ENCODE data around the gene HEPACAM. TPM values are rescaled to one million over a fixed set of nuclear protein-coding genes. Genes with fewer than 3 reads are reported as not detected.

Gene HEPACAM
- polyA plus RNA-seq, 1 experiment: 0.05 TPM

DNA sequence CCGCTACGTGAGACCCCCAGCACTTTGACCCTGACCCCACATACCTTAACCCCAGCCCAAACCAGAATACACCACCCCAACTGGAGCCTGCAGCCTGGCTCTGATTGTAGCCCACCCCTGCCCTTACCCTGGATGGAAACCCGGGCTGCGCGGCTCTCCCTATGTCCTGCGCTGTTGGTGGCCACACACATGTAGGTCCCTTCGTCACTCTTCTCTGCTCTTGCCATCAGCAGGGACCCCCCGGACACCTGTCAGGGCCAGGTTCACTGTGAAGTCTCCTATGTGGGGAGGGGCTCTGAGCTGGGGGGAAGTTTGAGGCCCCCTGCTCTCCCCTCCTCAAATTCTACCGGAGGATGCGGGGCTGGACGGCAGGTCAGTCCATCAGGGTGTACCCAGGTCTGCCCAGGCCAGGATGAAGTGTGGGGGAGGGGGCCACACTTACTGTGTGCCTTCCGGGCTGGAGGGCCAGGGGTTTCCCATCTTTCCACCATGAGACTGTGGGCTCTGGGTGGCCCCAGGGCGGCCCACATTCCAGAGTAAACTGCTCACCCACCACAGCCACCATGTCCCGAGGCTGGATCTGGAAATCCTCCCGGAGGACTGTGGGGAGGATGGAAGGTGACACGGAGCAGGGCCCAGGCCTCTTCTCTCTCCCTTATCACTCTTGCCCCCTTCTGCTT lies 39.6 kb downstream of the HEPACAM start:
- CTCF ChIA-PET: interaction anchor here (1.1 to 3.8 kb wide), 3 partner anchors 16 to 20 kb away, joined by 3 to 35 read pairs (median 6); no protein-coding TSS in a partner anchor
- Histone ChIP-seq H3K27ac (ENCODE audit: low read depth, low read length) (no peak overlapping the region), H3K27me3 (ENCODE audit: control insufficient read depth, insufficient read depth, low read length) (no peaks in the 10 kb centered on the region), H3K9me3 (ENCODE audit: control insufficient read depth, insufficient read depth, low read length) (no peaks in the 10 kb centered on the region; the same call in 1 of the 2 replicates), H3K4me3 (ENCODE audit: low read depth, low read length) (no peak overlapping the region)
- no peak for DNase-seq (ENCODE audit: low read depth, low spot score)
- TF ChIP-seq, protein P1, sequence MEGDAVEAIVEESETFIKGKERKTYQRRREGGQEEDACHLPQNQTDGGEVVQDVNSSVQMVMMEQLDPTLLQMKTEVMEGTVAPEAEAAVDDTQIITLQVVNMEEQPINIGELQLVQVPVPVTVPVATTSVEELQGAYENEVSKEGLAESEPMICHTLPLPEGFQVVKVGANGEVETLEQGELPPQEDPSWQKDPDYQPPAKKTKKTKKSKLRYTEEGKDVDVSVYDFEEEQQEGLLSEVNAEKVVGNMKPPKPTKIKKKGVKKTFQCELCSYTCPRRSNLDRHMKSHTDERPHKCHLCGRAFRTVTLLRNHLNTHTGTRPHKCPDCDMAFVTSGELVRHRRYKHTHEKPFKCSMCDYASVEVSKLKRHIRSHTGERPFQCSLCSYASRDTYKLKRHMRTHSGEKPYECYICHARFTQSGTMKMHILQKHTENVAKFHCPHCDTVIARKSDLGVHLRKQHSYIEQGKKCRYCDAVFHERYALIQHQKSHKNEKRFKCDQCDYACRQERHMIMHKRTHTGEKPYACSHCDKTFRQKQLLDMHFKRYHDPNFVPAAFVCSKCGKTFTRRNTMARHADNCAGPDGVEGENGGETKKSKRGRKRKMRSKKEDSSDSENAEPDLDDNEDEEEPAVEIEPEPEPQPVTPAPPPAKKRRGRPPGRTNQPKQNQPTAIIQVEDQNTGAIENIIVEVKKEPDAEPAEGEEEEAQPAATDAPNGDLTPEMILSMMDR (IDR thresholded peaks at IDR 0.05; ENCODE audit: low read depth, low read length): no peak
- POLR2A ChIA-PET: interaction anchor here (1.0 kb wide), 1 partner anchor 9 kb away, joined by 4 read pairs; no protein-coding TSS in a partner anchor

DNA sequence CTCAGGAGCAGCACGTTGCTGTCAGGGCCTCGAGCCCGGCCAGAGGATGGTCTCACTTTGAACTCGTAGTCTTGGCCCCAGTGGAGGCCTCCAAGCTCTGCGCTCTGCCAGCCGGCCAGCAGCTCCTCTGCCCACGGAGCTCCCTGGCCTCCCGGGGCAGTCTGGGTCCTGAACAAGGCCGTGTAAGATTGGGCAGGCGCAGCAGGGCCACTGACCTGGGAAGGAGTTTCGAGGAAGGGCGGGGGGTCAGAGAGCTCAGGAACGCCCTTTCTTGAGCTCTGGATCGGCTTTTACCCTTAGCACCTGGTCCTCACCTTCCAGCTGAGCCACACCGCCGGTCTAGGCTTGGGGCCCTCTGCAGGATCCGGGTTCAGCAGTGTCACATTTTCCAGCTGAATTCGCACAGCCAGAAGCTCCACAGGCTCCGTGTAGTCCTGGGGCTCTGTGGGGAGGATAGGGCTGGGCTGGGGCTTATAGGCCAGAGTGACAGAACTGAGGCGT lies 40.3 kb downstream of the HEPACAM start:
- CTCF ChIA-PET: interaction anchor here (1.1 kb wide), 2 partner anchors 15 to 19 kb away, joined by 3 to 6 read pairs; no protein-coding TSS in a partner anchor
- H3K4me3 ChIP-seq (ENCODE audit: low read depth, low read length): no peak overlapping the region
- POLR2A ChIA-PET: interaction anchor here (1.0 kb wide), 1 partner anchor 8 kb away, joined by 4 read pairs; no protein-coding TSS in a partner anchor

DNA sequence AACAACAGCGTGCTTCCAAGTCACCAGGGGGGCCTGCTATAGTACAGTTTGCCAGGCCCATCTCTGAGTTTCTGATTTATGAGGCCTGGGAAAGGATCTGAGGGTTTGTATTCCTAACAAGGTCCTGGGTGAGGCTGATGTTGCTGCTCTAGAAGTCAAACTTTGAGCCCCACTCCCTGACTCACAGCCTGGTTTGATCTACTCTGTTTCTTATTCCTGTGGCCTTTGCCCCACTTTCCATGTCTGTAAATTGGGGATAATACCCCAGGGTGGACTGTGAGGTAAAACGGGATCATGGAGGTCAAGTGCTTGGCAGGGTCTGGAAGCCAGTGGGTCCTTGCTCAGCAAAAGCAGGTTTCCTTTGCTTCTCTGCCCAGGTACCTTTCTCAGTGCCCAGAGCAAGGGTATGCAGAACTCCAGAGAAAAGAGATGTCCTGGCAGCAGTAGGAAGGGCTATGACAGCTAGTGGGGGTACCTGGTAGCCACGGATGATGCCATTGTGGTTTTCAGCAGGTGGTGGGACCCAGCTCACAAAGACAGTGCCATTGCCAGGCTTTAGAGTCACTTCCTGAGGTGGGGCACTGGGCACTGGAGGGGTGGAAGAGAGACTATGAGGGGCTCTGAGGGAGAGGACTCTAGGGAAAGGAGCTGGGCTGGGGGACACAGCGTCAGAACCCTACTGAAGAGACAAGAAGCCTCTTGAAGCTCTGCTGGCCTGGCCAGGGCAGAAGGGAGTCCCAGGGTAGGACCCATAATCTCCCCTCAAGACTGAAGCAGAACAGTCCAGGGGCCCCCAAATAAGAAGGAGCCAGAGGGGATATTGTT lies 41.0 kb downstream of the HEPACAM start:
- POLR2A ChIA-PET: interaction anchor here (1.0 kb wide), 1 partner anchor 8 kb away, joined by 4 read pairs; no protein-coding TSS in a partner anchor
- H3K27ac ChIP-seq (ENCODE audit: low read depth, low read length): no peak overlapping the region
- H3K4me3 ChIP-seq (ENCODE audit: low read depth, low read length): no peak overlapping the region
- CTCF ChIA-PET: interaction anchor here (1.1 kb wide), 1 partner anchor 18 kb away, joined by 6 read pairs; no protein-coding TSS in a partner anchor
- no peaks in the 10 kb centered on the region for H3K27me3 ChIP-seq (ENCODE audit: control insufficient read depth, insufficient read depth, low read length)
- TF ChIP-seq, protein P1 (IDR thresholded peaks at IDR 0.05; ENCODE audit: low read depth, low read length): no peak
- DNase-seq (ENCODE audit: low read depth, low spot score): no peak
- no peaks in the 10 kb centered on the region; the same call in 1 of the 2 replicates for H3K9me3 ChIP-seq (ENCODE audit: control insufficient read depth, insufficient read depth, low read length)

More for the DNA sequence above, 40.3 kb downstream of the HEPACAM start:
- TF ChIP-seq, protein P1 (IDR thresholded peaks at IDR 0.05; ENCODE audit: low read depth, low read length): no peak
- no peak overlapping the region for H3K27ac ChIP-seq (ENCODE audit: low read depth, low read length)
- no peaks in the 10 kb centered on the region; the same call in 1 of the 2 replicates for H3K9me3 ChIP-seq (ENCODE audit: control insufficient read depth, insufficient read depth, low read length)
- no peak for DNase-seq (ENCODE audit: low read depth, low spot score)
- no peaks in the 10 kb centered on the region for H3K27me3 ChIP-seq (ENCODE audit: control insufficient read depth, insufficient read depth, low read length)

DNA sequence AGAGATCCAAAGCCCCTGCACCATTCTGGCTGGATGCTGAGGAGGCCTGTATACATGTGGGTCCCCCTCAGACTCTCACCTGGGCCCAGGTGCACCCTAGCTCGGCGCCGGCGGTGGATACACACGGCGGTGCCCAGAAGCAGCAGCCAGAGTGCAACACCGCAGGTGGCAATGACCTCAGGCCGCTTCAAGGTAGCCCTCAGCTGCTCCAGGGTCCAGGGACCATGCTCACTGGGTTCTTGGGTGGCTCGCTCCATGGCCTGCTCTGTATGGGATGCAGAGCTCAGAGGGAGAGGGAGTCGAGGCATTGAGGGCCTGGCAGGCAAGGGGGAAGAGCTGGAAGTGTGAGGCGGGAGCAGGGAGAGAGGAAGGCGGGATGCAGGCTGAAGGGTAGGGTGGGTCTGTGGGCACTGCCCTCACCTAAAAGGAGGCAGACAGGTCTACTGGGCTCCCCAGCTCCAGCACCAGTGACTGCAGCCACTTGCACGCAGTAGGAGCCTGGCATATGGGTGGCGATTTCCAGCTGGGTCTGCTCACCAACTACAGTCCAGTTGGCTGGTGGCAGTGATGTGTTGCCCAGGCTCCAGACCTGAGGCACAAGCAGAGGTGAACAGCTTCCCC lies 42.0 kb downstream of the HEPACAM start:
- TF ChIP-seq, protein P1 (IDR thresholded peaks at IDR 0.05; ENCODE audit: low read depth, low read length): no peak
- no peak overlapping the region for H3K4me3 ChIP-seq (ENCODE audit: low read depth, low read length)
- ChIA-PET CTCF (no interaction called here), POLR2A (no interaction called here)
- no peaks in the 10 kb centered on the region; the same call in 1 of the 2 replicates for H3K9me3 ChIP-seq (ENCODE audit: control insufficient read depth, insufficient read depth, low read length)
- DNase-seq (ENCODE audit: low read depth, low spot score): no peak
- H3K27me3 ChIP-seq (ENCODE audit: control insufficient read depth, insufficient read depth, low read length): no peaks in the 10 kb centered on the region
- no peak overlapping the region for H3K27ac ChIP-seq (ENCODE audit: low read depth, low read length)
